Mucosa of descending colon (tissue), 3 donors: ENCODE data around the gene SPECC1L. TPM values are rescaled to one million over a fixed set of nuclear protein-coding genes. Genes with fewer than 3 reads are reported as not detected.

ENCODE experiments used
- ATAC-seq: fragments of 200-7000 bp; cut with Tn5 transposase; one replicate; pipeline ENCODE4 v1.9.1; 2020; ENCODE audit warnings: mild to moderate bottlenecking, moderate library complexity
- DNase-seq, 3 donors: peaks; one replicate each; pipeline ENCODE4 v3.0.0-alpha.2; 2020
- H3K36me3 ChIP-seq: fragments of 200-600 bp; one replicate; pipeline ENCODE4 v1.8.0; 2021; ENCODE audit warnings: low read depth, mild to moderate bottlenecking
- H3K4me1 ChIP-seq: fragments of 200-600 bp; one replicate; pipeline ENCODE4 v1.8.0; 2021; ENCODE audit warnings: low read depth, mild to moderate bottlenecking
- H3K4me3 ChIP-seq: fragments of 200-600 bp; one replicate; pipeline ENCODE4 v1.8.0; 2021; ENCODE audit warnings: mild to moderate bottlenecking
- H3K9me3 ChIP-seq: fragments of 200-600 bp; one replicate; pipeline ENCODE4 v1.8.0; 2021; ENCODE audit warnings: mild to moderate bottlenecking
- CTCF ChIP-seq: fragments of 200-600 bp; IDR thresholded peaks from one replicate; pipeline ENCODE4 v1.8.0; 2022; ENCODE audit warnings: antibody characterized with exemption, mild to moderate bottlenecking
- intact Hi-C, 2 donors: fragments of 100-400 bp; cut with DNase I in 1 of 2; cut with micrococcal nuclease in 1 of 2; formaldehyde crosslinking; loops; one replicate each; pipeline versions ENCODE4 v1.11.0 to v1.11.1; 2022; cut with DNase I, micrococcal nuclease
- total RNA-seq, 3 donors: library from RNA; stranded (reverse); fragmentation: NEBNext Ultra II Directional in 2 of 3; extraction: Animal tissue kit (Norgen Biotek cat#: 25700) in 2 of 3; gene quantifications; one replicate each; pipeline versions ENCODE4 v1.2.1 to v1.2.4, GENCODE V29; 2021 to 2023
- donor health status: DM: no; HTN: no; CAD: no; lungs with moderate emphysema.
- donor health status: DM: no; HTN: no; CAD: no.
- donor health status: DM: no; HTN: yes; CAD: no.

The SPECC1L gene
- total RNA-seq, 3 donors from 2014 or later = 78.7 to 116 (median 105) TPM

GRCh38 chr22:24453853-24454252, 183.2 kb downstream of the SPECC1L start:
- DNase-seq = no peak
- no peaks in the 10 kb centered on the region for H3K4me1 ChIP-seq
- no peak for TF ChIP-seq CTCF
- H3K4me3 ChIP-seq = no peak overlapping the region
- intact Hi-C loops = no loop called here
- no peaks in the 10 kb centered on the region for H3K36me3 ChIP-seq
- no peak for ATAC-seq
- no peaks in the 10 kb centered on the region for H3K9me3 ChIP-seq

- no peak for TF ChIP-seq CTCF
- Histone ChIP-seq H3K4me1 (no peaks in the 10 kb centered on the region), H3K36me3 (no peaks in the 10 kb centered on the region), H3K4me3 (no peak overlapping the region), H3K9me3 (no peaks in the 10 kb centered on the region)
- DNase-seq = no peak
- ATAC-seq = no peak
- intact Hi-C loops = no loop called here
Measured at GRCh38 chr22:24455039-24455438, 184.4 kb downstream of the SPECC1L start.

- ATAC-seq (no peak), DNase-seq (no peak)
- Histone ChIP-seq H3K4me3 (no peak overlapping the region), H3K4me1 (no peaks in the 10 kb centered on the region), H3K36me3 (no peaks in the 10 kb centered on the region), H3K9me3 (no peaks in the 10 kb centered on the region)
- intact Hi-C loops = no loop called here
- no peak for TF ChIP-seq CTCF
Measured at GRCh38 chr22:24455751-24456426, 185.3 kb downstream of the SPECC1L start.

- TF ChIP-seq CTCF = no peak
- intact Hi-C loops = no loop called here
- no peak overlapping the region for H3K4me3 ChIP-seq
- no peaks in the 10 kb centered on the region for H3K36me3 ChIP-seq
- ATAC-seq = no peak
- H3K9me3 ChIP-seq = no peaks in the 10 kb centered on the region
- no peaks in the 10 kb centered on the region for H3K4me1 ChIP-seq
- no peak for DNase-seq
Measured at GRCh38 chr22:24457894-24458420, 187.3 kb downstream of the SPECC1L start.

- ATAC-seq (no peak), DNase-seq (no peak)
- intact Hi-C loops = no loop called here
- Histone ChIP-seq H3K4me1 (no peaks in the 10 kb centered on the region), H3K4me3 (no peak overlapping the region), H3K9me3 (no peaks in the 10 kb centered on the region), H3K36me3 (no peaks in the 10 kb centered on the region)
- TF ChIP-seq CTCF = no peak
Measured at GRCh38 chr22:24459911-24460310, 189.3 kb downstream of the SPECC1L start.
